Liver (tissue), 9 donors: ENCODE results near the gene CEP350. TPM values are rescaled to one million over a fixed set of nuclear protein-coding genes. Genes with fewer than 3 reads are reported as not detected.
A peak's percentile ranks its signal among the peaks of the same experiment; 100 is the strongest.

Experiments
- DNase-seq: peaks from one replicate; pipeline ENCODE4 v3.0.0-alpha.2; 2017; ENCODE audit warnings: low spot score
- H3K27ac ChIP-seq, 2 donors: one replicate each; pipeline ENCODE4 v1.7.0; 2013; ENCODE audit warnings: inconsistent platforms in 2 of 2, low read length in 2 of 2, control low read depth in 1 of 2, low read depth in 1 of 2, mild to moderate bottlenecking in 1 of 2
- H3K27me3 ChIP-seq, 4 donors: one replicate each; pipeline versions ENCODE4 v1.6.1 to v1.7.0; 2013; ENCODE audit warnings: low read length in 3 of 4, inconsistent platforms in 1 of 4, mild to moderate bottlenecking in 1 of 4, moderate library complexity in 1 of 4; ENCODE audit not compliant: control insufficient read depth in 4 of 4, insufficient read depth in 4 of 4
- H3K36me3 ChIP-seq, 4 donors: one replicate each; pipeline versions ENCODE4 v1.6.1 to v1.7.0; 2013; ENCODE audit warnings: low read length in 3 of 4, mild to moderate bottlenecking in 3 of 4, low read depth in 1 of 4, moderate library complexity in 1 of 4; ENCODE audit not compliant: control insufficient read depth in 4 of 4, insufficient read depth in 3 of 4
- H3K4me1 ChIP-seq, 4 donors: one replicate each; pipeline versions ENCODE4 v1.6.1 to v1.7.0; 2013; ENCODE audit warnings: low read length in 3 of 4, mild to moderate bottlenecking in 3 of 4, moderate library complexity in 1 of 4; ENCODE audit not compliant: control insufficient read depth in 4 of 4, insufficient read depth in 4 of 4
- H3K4me3 ChIP-seq, 3 donors: one replicate each; pipeline versions ENCODE4 v1.6.1 to v1.7.0; 2013; ENCODE audit warnings: low read length in 3 of 3, control low read depth in 1 of 3, low read depth in 1 of 3, mild to moderate bottlenecking in 1 of 3
- H3K9ac ChIP-seq, 2 donors: one replicate each; pipeline ENCODE4 v1.7.0; 2013; ENCODE audit warnings: low read length in 2 of 2, mild to moderate bottlenecking in 2 of 2, moderate library complexity in 2 of 2, control low read depth in 1 of 2, low read depth in 1 of 2
- H3K9me3 ChIP-seq, 4 donors: one replicate each; pipeline versions ENCODE4 v1.6.1 to v1.7.0; 2013; ENCODE audit warnings: low read length in 3 of 4; ENCODE audit not compliant: control insufficient read depth in 4 of 4
- EGR1 ChIP-seq, 2 donors: IDR thresholded peaks; 2 replicates each; pipeline ENCODE4 v1.6.1; 2016 to 2018; ENCODE audit warnings: antibody characterized with exemption in 2 of 2, low read depth in 2 of 2
- FOXA1 ChIP-seq: IDR thresholded peaks from 2 replicates; pipeline ENCODE4 v1.6.1; 2016; ENCODE audit warnings: antibody characterized with exemption
- FOXA2 ChIP-seq: IDR thresholded peaks from 2 replicates; pipeline ENCODE4 v1.6.1; 2016; ENCODE audit warnings: antibody characterized with exemption
- GABPA ChIP-seq, 2 donors: IDR thresholded peaks in 1 of 2; conservative IDR thresholded peaks in 1 of 2; 2 replicates each; pipeline ENCODE4 v1.6.1; 2016; ENCODE audit warnings: antibody characterized with exemption in 2 of 2, mild to moderate bottlenecking in 1 of 2, moderate library complexity in 1 of 2
- HNF4A ChIP-seq, 2 donors: conservative IDR thresholded peaks; 2 replicates each; pipeline ENCODE4 v1.6.1; 2016; ENCODE audit warnings: antibody characterized with exemption in 2 of 2, mild to moderate bottlenecking in 2 of 2
- JUND ChIP-seq, 2 donors: IDR thresholded peaks; 2 replicates each; pipeline ENCODE4 v1.6.1; 2016; ENCODE audit warnings: antibody characterized with exemption in 2 of 2
- NR2F2 ChIP-seq: IDR thresholded peaks from 2 replicates; pipeline ENCODE4 v1.6.1; 2016; ENCODE audit warnings: antibody characterized with exemption
- RAD21 ChIP-seq, 2 donors: IDR thresholded peaks; 2 replicates each; pipeline ENCODE4 v1.6.1; 2016; ENCODE audit warnings: antibody characterized with exemption in 2 of 2, mild to moderate bottlenecking in 2 of 2
- TAF1 ChIP-seq: conservative IDR thresholded peaks from 2 replicates; pipeline ENCODE4 v1.6.1; 2016; ENCODE audit warnings: antibody characterized with exemption, mild to moderate bottlenecking
- YY1 ChIP-seq: IDR thresholded peaks from 2 replicates; pipeline ENCODE4 v1.6.1; 2016; ENCODE audit warnings: antibody characterized with exemption, mild to moderate bottlenecking
- WGBS: extraction: QIAGEN DNeasy Blood & Tissue Kit; methylation state at CpG from one replicate; pipeline ENCODE4 v1.1.7; 2013; 5-methylcytosine and 5-hydroxymethylcytosine counted together
- polyA plus RNA-seq, 2 donors: library from polyadenylated mRNA; stranded (reverse) in 1 of 2; unstranded in 1 of 2; fragments of 200-250 nt in 1 of 2; fragments of >200 nt in 1 of 2; fragmentation: Nextera tagmentation in 1 of 2; extraction: Ambion mirVana in 1 of 2; gene quantifications; one replicate each; pipeline versions ENCODE4 v1.2.1 to v1.2.3, GENCODE V29; 2013 to 2015
- total RNA-seq, 2 donors: library from RNA; depleted of rRNA; stranded (reverse); fragments of >200 nt; gene quantifications; one replicate each; pipeline ENCODE4 v1.2.3, GENCODE V29; 2014
- TF ChIP-seq, protein P1 (sequence below): IDR thresholded peaks from 2 replicates; pipeline ENCODE4 v1.6.1; 2016; ENCODE audit warnings: antibody characterized with exemption
- TF ChIP-seq, protein P2 (sequence below): IDR thresholded peaks from 2 replicates; pipeline ENCODE4 v1.6.1; 2016; ENCODE audit warnings: antibody characterized with exemption
- TF ChIP-seq, protein P3 (sequence below): fragments of 150-350 bp; IDR thresholded peaks from 2 replicates; pipeline ENCODE4 v1.5.1; 2017; ENCODE audit warnings: improper control_type of control experiment, low read depth, low read length; ENCODE audit not compliant: missing input control
- TF ChIP-seq, protein P4 (sequence below): IDR thresholded peaks from 2 replicates; pipeline ENCODE4 v1.6.1; 2016; ENCODE audit warnings: antibody characterized with exemption
- donor health status: healthy.
- donor health status: healthy.
- donor health status: healthy.
- donor health status: healthy.
- donor health status: healthy.

The CEP350 gene
- total and polyA plus RNA-seq, 4 donors = 4.5 to 49.0 (median 18.9) TPM

DNA sequence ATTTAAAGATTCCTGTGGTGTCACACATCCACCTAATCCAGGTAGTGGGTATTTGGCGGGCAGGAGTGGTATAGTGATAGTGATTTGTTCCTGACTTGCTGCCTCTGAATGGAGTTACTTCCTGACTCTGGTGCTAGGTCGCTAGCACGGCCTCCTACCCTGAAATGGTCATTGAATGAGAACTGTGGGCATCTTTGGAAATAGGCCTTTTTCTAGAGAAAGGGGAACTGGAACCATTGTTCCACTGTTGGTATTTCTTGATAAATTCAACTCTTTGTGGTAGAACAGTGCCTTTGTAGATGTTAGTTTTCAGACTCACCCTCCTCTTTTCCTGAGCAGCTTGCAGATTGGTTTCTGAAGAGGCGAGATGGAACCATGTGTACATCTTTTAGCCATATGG lies 201.6 kb downstream of the CEP350 start:
- peaks cover 0 to 3% (median 0%) of the 10 kb centered on the region in 4 donors for H3K27me3 ChIP-seq
- no peaks in the 10 kb centered on the region for H3K36me3 ChIP-seq
- no peak overlapping the region for H3K9ac ChIP-seq
- H3K4me3 ChIP-seq = peak overlapping the region in 1 of 3 donors; percentile 66
- peaks cover 12 to 41% (median 31%) of the 10 kb centered on the region in 4 donors for H3K4me1 ChIP-seq
- no peak overlapping the region for H3K27ac ChIP-seq
- WGBS = 85% methylated on average over 4 of the region's 4 CpGs
- no peak for DNase-seq
- TF ChIP-seq TAF1 = no peak
- TF ChIP-seq FOXA2 = no peak
- no peak for TF ChIP-seq JUND (IDR thresholded peaks at IDR 0.05)
- TF ChIP-seq RAD21 (IDR thresholded peaks at IDR 0.05) = no peak
- TF ChIP-seq FOXA1 = no peak
- no peak for TF ChIP-seq HNF4A (conservative IDR thresholded peaks at IDR 0.05)
- no peaks in the 10 kb centered on the region for H3K9me3 ChIP-seq

DNA sequence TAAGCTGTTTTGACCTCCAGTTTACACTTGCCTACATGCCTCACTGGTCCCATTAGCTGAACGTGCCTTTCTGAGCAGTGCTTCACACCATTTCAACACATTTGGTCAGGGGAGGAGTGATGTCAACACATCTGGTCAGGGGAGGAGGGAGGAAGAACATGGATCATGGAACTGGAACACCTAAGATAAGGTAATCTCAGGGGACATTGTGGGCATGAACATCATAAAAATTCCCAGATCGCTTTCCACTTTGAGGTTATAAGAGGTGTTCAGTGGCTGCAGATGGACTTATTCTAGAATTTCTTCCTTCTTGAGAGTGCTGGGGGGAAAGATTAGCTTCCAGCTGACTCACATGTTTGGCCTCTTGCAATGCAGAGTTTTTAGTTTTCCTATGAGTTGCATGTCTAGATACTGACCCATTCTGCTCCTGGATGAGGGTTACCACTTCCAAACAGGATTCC lies 202.1 kb downstream of the CEP350 start:
- no peak for DNase-seq

More for the DNA sequence above, 202.1 kb downstream of the CEP350 start:
- Histone ChIP-seq H3K27ac (no peak overlapping the region), H3K27me3 (peaks cover 0 to 3% (median 0%) of the 10 kb centered on the region in 4 donors), H3K9ac (no peak overlapping the region), H3K4me3 (no peak overlapping the region), H3K9me3 (no peaks in the 10 kb centered on the region), H3K36me3 (no peaks in the 10 kb centered on the region), H3K4me1 (peaks cover 12 to 41% (median 31%) of the 10 kb centered on the region in 4 donors)
- TF ChIP-seq EGR1 (IDR thresholded peaks at IDR 0.05; ENCODE audit: low read depth in 2 of 2) (no peak), FOXA1 (no peak), GABPA (IDR thresholded peaks at IDR 0.05 in 1 of 2, conservative IDR thresholded peaks at IDR 0.05 in 1 of 2) (no peak), JUND (IDR thresholded peaks at IDR 0.05) (no peak), FOXA2 (no peak), NR2F2 (no peak), TAF1 (no peak), YY1 (no peak), RAD21 (IDR thresholded peaks at IDR 0.05) (no peak)
- TF ChIP-seq, protein P1, sequence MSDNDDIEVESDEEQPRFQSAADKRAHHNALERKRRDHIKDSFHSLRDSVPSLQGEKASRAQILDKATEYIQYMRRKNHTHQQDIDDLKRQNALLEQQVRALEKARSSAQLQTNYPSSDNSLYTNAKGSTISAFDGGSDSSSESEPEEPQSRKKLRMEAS = no peak
- TF ChIP-seq, protein P2, sequence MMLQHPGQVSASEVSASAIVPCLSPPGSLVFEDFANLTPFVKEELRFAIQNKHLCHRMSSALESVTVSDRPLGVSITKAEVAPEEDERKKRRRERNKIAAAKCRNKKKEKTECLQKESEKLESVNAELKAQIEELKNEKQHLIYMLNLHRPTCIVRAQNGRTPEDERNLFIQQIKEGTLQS = no peak
- TF ChIP-seq, protein P3, sequence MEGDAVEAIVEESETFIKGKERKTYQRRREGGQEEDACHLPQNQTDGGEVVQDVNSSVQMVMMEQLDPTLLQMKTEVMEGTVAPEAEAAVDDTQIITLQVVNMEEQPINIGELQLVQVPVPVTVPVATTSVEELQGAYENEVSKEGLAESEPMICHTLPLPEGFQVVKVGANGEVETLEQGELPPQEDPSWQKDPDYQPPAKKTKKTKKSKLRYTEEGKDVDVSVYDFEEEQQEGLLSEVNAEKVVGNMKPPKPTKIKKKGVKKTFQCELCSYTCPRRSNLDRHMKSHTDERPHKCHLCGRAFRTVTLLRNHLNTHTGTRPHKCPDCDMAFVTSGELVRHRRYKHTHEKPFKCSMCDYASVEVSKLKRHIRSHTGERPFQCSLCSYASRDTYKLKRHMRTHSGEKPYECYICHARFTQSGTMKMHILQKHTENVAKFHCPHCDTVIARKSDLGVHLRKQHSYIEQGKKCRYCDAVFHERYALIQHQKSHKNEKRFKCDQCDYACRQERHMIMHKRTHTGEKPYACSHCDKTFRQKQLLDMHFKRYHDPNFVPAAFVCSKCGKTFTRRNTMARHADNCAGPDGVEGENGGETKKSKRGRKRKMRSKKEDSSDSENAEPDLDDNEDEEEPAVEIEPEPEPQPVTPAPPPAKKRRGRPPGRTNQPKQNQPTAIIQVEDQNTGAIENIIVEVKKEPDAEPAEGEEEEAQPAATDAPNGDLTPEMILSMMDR = no peak
- TF ChIP-seq, protein P4, sequence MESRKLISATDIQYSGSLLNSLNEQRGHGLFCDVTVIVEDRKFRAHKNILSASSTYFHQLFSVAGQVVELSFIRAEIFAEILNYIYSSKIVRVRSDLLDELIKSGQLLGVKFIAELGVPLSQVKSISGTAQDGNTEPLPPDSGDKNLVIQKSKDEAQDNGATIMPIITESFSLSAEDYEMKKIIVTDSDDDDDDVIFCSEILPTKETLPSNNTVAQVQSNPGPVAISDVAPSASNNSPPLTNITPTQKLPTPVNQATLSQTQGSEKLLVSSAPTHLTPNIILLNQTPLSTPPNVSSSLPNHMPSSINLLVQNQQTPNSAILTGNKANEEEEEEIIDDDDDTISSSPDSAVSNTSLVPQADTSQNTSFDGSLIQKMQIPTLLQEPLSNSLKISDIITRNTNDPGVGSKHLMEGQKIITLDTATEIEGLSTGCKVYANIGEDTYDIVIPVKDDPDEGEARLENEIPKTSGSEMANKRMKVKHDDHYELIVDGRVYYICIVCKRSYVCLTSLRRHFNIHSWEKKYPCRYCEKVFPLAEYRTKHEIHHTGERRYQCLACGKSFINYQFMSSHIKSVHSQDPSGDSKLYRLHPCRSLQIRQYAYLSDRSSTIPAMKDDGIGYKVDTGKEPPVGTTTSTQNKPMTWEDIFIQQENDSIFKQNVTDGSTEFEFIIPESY = no peak
- WGBS = 57% methylated on average over 2 of the region's 2 CpGs
